Measurements from ENCODE around the gene SLC4A5. TPM values are rescaled to one million over a fixed set of nuclear protein-coding genes. Genes with fewer than 3 reads are reported as not detected.

Gene SLC4A5
- total and polyA plus RNA-seq, 2 of the 8 experiments (the other 6 are each of a cell fraction or from before 2014, with no cell fraction given), result 0.42 to 0.52 TPM

- Histone ChIP-seq H2BK5ac (ENCODE audit: low read depth, low read length) (no peak overlapping the region), H3K27me3 (replicated peaks in 1 of 4; ENCODE audit: control insufficient read depth in 3 of 4, extremely low read depth in 1 of 4, insufficient read depth in 3 of 4, low read length in 3 of 4) (no peaks in the 10 kb centered on the region), H2AFZ (ENCODE audit: low read length) (no peak overlapping the region), H4K20me1 (replicated peaks in 1 of 2; ENCODE audit: control insufficient read depth in 1 of 2, insufficient read depth in 2 of 2, low read length in 2 of 2) (peaks cover 15 to 25% of the 10 kb centered on the region in 2 experiments), H4K91ac (replicated peaks; ENCODE audit: insufficient read length, low read length) (no peak overlapping the region), H4K8ac (ENCODE audit: extremely low read depth, insufficient read depth, low read length) (no peak overlapping the region), H3K23ac (ENCODE audit: insufficient read length) (no peak overlapping the region), H3K9ac (replicated peaks in 1 of 4; ENCODE audit: extremely low read depth in 1 of 4, low read depth in 3 of 4, low read length in 3 of 4) (no peak overlapping the region), H3K4me2 (ENCODE audit: insufficient read depth in 1 of 2, low read depth in 2 of 2, low read length in 2 of 2) (no peak overlapping the region), H3K79me1 (ENCODE audit: low read depth, low read length) (peaks cover 33% of the 10 kb centered on the region), H3K9me3 (ENCODE audit: insufficient read depth in 2 of 2, low read depth in 1 of 2, low read length in 1 of 2) (no peaks in the 10 kb centered on the region), H2AK5ac (ENCODE audit: low read depth, low read length) (no peak overlapping the region), H3K4ac (replicated peaks; ENCODE audit: insufficient read length, low read depth, low read length) (no peak overlapping the region), H3K27ac (ENCODE audit: low read depth, low read length) (no peak overlapping the region), H3K4me1 (replicated peaks in 1 of 4; ENCODE audit: control insufficient read depth in 3 of 4, insufficient read depth in 4 of 4, low read length in 3 of 4) (peaks cover 0 to 9% (median 7%) of the 10 kb centered on the region in 4 experiments; a peak in 6 of 7 replicates), H3K36me3 (ENCODE audit: control insufficient read depth in 2 of 4, insufficient read depth in 4 of 4, low read length in 3 of 4) (peaks cover 0 to 5% (median 2%) of the 10 kb centered on the region in 4 experiments; a peak in 4 of 8 replicates), H3K14ac (ENCODE audit: insufficient read length) (no peak overlapping the region), H4K5ac (ENCODE audit: insufficient read length, low read depth, low read length) (no peak overlapping the region), H2BK12ac (ENCODE audit: low read depth, low read length) (no peak overlapping the region), H2BK20ac (ENCODE audit: low read length) (no peak overlapping the region), H3K4me3 (ENCODE audit: extremely low read depth in 1 of 4, insufficient read depth in 2 of 4, low read depth in 3 of 4, low read length in 4 of 4) (no peak overlapping the region), H2BK120ac (replicated peaks; ENCODE audit: low read depth, low read length) (no peak overlapping the region), H3K23me2 (ENCODE audit: low read depth, low read length) (no peaks in the 10 kb centered on the region), H3K79me2 (ENCODE audit: control insufficient read depth in 1 of 2, insufficient read depth in 2 of 2, low read length in 2 of 2) (peaks cover 5 to 80% of the 10 kb centered on the region in 2 experiments), H3K56ac (replicated peaks; ENCODE audit: insufficient read length, low read depth, low read length) (no peak overlapping the region), H2BK15ac (ENCODE audit: low read length) (no peak overlapping the region), H3K18ac (ENCODE audit: extremely low read depth, low read length) (no peak overlapping the region)
- WGBS, 2 experiments (ENCODE audit: extremely low coverage in 1 of 2, insufficient coverage in 1 of 2, insufficient read length in 1 of 2, insufficient replicate concordance in 2 of 2, low coverage in 1 of 2, low lambda C conversion rate in 2 of 2, missing lambda C conversion rate in 1 of 2), result 91% methylated on average over 3 of the region's 3 CpGs; no CpG with 5 or more reads in 1 of the 2 experiments
- FAIRE-seq (no peak), DNase-seq (ENCODE audit: low read depth in 1 of 2, low spot score in 2 of 2) (no peak)
- no peak for TF ChIP-seq RAD21 (IDR thresholded peaks at IDR 0.05 in 1 of 2, conservative IDR thresholded peaks at IDR 0.05 in 1 of 2; ENCODE audit: low read depth in 2 of 2, low read length in 2 of 2)
- TF ChIP-seq CBX8 (IDR thresholded peaks at IDR 0.05; ENCODE audit: borderline replicate concordance, low read depth, low read length), result no peak
- TF ChIP-seq CTBP2 (IDR thresholded peaks at IDR 0.05; ENCODE audit: borderline replicate concordance, insufficient read depth, insufficient read length, low read length), result no peak
- no peak for TF ChIP-seq SAP30 (IDR thresholded peaks at IDR 0.05; ENCODE audit: insufficient read depth, insufficient replicate concordance, low read length)
- no peak for TF ChIP-seq ATF3 (IDR thresholded peaks at IDR 0.05; ENCODE audit: insufficient read depth, low read depth, low read length)
- ChIA-PET CTCF (ENCODE audit: partially characterized antibody) (no interaction called here), POLR2A (ENCODE audit: partially characterized antibody) (interaction anchor here (0.6 kb wide), 1 partner anchor 18 kb away, joined by 3 read pairs; no protein-coding TSS in a partner anchor)
These were observed 40.8 kb upstream of the SLC4A5 start for GRCh38 chr2:74384051-74384450.

All from H1 (cell line).